Stimulated activated naive CD4-positive, alpha-beta T cell (primary cell): Measurements from ENCODE around the gene MAP3K20.
"Not testable (repeated sequence)": the region's sequence is repeated elsewhere in the genome, so short reads cannot be mapped to it uniquely, and the experiment has no call there.

Source experiments
- DNase-seq, 6 experiments: peaks; one replicate each; lab custom pipeline; 2025; lab: John Stamatoyannopoulos, UW

MAP3K20 gene

DNA sequence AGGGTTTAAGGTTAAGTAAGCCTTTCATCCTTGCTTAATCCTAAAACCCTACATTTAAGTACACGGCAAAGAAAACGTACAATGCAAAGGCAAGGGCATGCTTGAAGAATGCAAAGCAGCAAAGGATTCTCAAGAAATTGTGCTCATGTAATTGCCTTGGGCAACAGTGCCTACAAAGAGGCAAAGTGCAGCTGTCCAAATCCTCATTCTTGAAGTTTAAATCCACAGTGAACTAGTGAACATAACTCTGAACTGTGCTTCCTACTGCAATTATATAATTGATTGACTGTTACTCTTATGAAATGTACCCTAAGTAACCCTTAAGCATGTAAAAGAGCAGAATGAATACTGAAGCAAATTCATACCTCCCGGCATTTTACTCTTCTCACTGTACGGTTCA lies 85.4 kb downstream of the MAP3K20 start:
- DNase-seq: no peak

DNA sequence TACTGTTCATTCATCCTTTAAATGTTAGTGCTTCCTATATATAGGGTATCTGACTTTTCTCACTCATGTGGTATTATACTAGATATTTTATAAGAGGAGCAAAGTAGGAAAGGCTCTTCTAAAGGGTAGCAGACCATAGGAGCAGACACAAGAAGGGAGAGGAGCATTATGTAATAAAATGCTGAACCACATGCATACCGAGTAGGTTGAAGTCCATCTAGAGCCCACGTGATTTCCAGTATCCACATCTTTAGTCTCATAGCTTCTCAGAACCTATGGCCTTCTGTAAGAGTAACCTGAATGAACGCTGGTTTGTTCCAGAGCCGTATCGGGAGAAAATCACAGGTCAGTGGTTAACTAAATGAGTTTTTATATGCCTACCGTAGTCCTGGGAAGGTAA lies 85.9 kb downstream of the MAP3K20 start:
- DNase-seq: no peak

DNA sequence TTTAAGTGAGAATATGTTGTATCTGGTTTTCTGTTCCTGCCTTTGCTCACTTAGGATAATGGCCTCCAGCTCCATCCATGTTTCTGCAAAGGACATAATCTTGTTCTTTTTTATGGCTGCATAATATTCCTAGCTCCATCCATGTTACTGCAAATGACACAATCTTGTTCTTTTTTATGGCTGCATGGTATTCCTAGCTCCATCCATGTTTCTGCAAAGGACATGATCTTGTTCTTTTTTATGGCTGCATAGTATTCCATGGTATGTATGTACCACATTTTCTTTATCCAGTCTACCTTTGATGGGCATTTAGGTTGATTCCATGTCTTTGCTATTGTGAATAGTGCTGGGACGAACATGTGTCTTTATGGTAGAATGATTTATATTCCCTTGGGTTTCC lies 87.7 kb downstream of the MAP3K20 start:
- not testable (repeated sequence) for DNase-seq

DNA sequence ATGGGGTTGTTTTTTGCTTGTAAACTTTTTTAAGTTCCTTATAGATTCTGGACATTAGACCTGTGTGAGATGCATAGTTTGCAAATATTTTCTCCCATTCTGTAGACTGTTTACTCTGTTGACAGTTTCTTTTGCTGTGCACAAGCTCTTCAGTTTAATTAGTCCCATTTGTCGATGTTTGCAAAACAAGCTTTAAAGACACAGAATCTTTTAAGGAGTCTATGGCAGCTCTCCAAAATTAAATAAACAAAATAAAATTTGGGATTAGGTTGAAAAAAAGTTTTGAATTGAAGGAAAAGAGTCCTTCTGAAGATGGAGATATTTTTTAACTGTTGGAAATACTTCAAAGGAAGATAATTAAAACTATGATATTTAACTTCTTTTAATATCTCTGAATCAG lies 88.8 kb downstream of the MAP3K20 start:
- no peak for DNase-seq

DNA sequence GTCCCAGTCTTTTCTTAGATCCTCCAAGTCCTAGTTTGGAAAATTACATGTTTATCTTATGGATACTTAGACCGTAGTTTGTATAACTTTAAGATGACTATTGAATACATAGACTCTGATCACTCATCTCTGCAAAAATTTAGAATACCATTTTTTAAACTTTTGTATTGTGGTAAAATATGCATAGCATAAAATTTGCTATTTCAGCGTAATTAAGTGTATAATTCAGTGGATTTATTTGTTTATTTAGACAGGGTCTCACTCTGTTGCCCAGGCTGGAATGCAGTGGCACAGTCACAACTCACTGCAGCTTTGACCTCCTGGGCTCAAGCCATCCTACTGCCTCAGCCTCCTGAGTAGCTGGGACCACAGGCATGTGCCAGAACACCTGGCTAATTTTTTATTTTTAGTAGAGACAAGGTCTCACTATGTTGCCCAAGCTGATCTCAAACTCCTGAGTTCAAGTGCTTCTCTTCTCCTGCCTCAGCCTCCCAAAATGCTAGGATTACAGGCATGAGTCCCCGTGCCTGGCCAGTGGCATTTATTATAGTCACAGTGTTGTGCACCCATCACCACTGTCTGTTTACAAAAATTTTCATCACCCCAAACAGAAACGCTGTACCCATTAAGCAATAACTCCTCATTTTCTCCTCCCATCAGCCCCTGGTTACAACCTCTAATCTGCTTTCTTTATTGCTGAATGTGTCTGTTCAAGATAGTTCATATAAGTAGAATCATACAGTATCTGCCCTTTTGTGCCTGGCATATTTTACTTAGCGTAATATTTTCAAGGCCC lies 90.0 kb downstream of the MAP3K20 start:
- DNase-seq: no peak

DNA sequence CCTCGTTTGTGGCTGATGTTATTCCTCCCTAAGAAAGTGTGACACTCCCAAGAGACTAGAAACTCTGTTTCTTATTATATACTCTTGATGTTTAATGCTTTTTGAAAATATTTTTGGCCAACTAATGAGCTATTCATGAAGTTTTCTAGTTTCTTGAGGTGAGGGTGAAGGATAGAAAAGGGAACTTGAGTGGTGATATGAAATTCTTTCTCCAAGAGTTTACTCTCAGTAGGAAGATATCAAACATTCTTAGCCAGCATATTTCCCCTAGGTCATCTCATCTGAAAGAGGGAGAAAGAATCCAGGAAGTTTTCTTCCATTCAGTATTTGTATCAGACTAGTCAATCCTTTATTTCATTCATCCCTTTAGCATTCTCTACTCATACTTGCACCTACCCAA lies 95.7 kb downstream of the MAP3K20 start:
- no peak for DNase-seq

DNA sequence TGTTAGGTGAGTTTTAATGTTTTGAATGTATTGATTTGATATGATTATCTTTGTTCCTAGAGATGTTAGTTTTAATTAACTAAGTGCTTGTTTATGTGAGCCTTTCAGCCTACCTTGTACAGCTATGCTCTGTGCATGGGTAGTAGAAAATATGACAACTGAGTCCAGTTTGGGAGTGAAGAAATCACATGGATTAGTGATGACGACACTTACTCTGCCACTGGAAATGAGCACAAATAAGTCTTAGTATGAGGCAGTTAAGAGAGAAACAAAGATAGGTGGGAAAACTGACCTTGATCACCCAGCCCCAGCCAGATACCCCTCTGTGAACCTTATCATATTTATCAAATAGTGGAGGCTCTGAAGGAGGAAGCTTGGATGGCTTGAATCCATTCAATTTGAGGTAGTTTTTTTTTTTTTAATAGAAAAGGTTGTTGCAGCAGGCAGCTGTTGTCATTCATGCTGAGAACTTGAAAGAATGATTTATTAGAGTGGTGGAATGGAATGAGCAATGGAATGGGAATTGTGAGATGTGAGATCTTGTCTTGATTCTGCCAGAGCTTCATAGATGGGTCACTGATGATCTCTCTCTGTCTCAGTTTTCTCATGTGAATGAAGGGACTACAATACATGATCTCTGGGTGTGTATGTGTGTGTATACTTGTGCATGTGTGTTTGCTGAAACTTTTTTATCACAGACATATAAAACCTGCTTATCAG lies 96.4 kb downstream of the MAP3K20 start:
- DNase-seq: no peak

DNA sequence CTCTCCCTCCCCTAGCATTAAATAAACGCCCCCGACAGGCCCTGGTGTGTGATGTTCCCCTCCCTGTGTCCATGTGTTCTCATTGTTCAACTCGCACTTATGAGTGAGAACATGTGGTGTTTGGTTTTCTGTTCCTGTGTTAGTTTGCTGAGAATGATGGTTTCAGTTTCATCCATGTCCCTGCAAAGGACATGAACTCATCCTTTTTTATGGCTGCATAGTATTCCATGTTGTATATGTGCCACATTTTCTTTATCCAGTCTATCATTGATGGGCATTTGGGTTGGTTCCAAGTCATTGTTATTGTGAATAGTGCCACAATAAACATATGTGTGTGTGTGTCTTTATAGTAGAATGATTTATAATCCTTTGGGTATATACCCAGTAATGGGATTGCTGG lies 98.7 kb downstream of the MAP3K20 start:
- not testable (repeated sequence) for DNase-seq

DNA sequence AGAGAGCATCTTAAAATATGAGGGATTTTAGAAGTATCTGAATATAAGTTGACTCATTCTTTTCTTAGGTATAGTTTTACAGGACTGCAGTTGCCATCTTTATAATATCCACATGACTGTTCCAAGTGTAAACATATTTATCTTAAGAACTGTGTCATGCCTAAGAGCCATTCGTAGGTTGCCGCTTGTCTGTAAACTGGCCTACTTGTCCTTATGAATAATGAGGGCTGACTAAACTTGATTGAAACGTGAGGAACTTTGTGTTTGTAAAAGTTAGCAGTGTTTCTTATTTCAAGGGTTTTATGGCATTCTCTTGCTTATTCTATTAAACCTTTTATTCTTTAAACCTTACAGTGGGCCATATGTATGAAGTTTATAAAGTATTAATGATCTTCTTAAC lies 99.6 kb downstream of the MAP3K20 start:
- no peak for DNase-seq

DNA sequence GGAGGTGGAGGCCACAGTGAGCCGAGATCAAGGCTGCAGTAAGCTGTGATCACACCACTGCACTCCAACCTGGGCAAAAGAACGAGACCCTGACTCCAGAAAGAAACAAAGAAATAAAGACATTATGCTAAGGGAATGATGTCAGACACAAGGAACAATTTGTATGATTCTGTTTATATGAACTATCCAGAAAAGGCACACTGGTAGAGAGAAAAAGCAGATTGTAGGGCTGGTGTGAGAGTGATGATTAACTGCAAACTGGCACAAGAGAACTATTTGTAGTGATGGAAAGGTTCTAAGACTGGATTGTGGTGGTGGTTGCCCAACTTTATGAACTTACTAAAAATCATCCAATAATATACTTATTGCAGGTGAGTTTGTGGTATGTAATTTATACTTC lies 106.3 kb downstream of the MAP3K20 start:
- no peak for DNase-seq

DNA sequence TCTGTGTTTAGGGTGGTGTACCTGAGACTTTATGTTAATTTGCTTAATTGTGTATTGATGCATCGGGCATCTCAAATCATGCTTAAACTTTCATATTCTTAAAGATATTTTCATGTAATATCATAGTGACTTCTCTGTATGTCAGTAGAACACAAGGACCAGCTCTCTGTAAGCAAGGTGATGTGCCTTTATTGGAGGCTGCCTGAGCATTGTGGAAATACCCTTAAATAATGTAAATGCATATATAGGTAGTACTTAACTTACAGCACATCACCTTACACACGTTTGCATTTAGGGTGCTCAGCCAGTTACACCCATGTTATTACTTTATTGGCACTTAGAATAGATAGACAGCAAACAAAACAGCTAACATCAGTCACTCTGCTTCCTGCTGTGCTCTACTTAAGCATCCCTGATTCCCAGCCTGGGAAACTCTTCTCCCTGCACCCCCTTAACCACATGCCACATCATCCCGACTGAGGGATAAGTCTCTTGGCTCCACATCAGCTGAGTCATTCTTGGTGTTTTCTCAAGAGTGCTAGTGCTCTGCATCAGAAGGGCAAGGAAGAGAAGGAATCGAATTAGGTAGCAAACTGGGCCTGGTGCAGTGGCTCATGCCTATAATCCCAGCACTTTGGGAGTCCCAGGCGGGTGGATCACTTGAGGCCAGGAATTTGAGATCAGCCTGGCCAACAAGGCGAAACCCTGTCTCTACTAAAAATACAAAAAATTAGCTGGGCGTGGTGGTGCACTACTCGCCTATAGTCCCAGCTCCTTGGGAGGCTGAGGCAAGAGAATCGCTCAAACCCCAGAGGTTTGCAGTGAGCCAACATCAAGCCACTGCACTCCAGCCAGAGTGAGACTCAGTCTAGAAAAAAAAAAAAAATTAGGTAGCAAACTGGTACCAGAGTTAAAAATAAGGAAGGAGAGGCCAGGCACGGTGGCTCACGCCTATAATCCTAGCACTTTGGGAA lies 108.7 kb downstream of the MAP3K20 start:
- no peak for DNase-seq

DNA sequence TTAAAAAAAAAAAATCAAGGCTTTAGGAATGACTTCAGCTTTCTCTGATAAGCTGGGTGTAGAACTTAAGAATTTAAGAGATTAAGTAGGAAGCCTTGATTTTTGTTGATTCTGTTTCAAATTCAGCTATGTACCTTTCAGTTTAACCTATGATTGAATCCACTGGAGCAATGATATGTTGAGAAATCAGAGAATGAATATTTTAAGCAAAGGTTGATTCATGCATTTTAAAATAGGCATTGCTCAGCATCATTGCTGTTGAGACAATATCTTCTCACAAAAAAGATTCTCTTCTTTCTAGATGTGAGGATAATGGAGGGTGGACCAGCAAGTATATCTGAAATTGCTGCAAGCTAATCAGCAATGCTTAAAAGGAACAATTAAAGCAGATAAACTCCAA lies 109.8 kb downstream of the MAP3K20 start:
- DNase-seq: no peak

DNA sequence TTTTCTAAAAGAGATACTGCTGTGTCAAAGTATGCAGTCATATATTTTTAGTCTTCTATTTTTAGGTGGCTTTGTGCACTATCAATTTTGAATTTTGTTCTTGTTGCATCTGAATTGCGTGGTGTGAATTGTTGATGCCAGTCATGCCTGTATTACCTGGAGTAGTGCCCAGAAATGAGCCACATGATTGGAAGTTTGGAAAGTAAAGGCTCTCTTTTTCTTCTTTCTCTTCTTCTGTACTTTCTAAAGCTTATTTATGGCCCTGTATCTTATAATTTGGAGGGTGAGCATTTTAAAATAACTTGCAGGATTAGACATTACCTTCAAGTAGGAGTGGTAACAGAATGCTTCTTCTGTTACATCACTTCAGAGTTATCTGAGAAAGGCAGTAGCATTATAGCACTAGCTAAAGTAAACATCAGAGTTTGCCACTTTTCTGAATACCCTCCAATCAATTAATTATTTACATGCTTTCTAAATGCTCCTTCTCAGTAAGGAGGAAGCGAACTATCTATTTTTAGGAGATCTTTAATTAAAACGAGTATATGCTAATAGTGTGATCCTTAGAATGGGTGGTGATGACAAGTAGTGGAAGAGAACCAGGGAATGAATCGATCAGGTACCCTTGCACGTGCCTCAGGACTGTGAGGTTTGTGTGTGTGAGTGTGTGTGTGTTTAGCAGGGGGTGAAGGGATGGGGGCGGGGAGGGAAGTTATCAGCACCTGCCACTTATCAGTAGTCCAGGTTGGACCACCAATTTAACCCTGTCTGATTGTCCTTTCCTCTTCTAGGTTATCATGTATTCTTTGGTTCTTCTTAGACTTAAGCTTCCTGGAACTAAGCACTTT lies 112.5 kb downstream of the MAP3K20 start:
- DNase-seq: no peak

DNA sequence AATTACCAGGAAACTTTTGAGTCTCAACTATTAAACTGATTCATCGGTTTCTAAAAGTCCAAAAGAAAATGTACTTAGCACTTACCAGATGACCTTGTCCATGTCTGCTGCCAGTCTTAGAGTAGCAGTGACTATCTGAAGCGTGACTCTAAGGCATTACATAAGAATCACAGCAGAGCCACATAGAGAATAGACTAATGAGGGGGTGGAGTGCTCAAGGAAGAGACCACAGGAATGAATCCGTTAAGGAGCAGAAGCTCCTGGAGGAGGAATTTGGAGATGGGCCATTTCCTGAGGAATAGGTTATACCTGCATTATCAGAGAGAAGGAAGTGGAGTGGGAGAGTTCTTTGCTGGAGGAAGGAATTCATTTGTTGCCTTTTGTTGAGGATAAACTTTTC lies 116.0 kb downstream of the MAP3K20 start:
- DNase-seq: no peak

DNA sequence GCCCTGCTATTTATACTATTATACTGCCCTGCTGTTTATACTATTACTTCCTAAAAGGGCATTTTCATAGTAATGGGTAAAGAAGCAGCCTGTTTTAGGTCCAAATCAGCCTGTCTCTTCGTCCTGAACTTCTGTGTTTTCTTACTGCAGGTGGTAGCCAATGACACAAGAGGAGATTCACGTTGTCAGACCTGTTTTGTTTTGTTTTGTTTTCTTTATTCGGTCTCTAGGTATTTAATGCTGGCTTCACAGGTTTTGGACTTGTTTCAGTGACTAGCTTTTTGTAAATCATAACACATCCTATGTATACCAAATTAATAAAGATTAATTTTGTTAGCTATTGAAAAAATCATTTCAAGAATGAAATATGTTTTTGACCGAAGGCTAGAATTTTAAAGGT lies 116.4 kb downstream of the MAP3K20 start:
- no peak for DNase-seq

DNA sequence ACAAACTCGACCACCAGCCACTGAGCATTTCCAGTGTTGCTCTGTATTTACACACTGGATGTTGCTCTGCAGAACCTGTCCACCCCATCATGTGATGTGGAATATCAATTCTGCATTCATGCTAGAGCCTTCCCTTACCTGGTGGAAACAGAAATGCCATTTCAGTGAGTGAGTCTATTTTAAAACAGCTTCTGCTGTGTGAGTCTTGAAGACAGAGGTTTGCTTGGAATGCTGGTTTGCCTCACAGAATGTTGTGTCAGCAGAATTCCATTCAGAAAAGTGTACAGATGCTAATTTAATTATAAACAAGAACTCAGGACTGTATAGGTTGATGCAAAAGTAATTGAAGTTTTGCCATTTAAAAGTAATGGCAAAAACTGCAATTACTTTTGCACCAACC lies 118.3 kb downstream of the MAP3K20 start:
- no peak for DNase-seq

DNA sequence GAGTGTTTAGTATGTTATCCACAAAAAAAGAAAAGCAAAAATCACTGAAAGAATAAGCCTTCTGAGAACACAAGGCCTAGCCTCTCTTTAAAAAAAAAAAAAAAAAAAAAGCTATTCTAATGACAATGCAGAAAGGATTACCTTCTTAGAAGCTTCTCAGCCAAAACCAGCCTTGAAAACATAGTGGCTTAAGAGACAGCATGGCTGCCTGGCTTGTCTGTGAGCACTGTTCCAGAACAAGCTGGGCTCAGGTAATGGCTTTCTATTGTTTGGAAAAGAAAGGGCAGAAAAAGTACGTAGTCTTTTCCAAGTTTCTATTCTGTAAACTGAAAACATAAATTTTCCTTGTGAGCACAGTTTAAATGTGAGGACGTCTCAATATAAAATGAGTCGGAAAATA lies 119.5 kb downstream of the MAP3K20 start:
- no peak for DNase-seq

DNA sequence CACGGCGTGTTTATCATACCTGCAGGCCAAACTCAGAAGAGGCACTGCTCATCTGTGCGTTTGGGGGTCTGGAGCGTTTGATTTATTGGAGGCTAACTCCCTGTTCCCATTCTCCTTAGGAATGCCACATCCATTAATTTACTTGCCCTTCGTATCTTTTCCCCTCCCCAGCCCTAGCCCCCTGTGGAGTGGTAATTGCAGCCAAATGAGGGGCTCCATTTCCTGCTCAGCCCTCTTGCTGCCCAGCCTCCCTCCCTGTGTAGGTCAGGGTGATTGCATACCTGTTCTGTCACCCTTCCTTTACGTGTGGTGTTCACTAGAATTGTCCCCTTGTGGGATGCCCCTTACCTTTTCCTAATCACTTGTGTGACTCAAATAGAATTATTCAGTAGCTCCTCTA lies 120.4 kb downstream of the MAP3K20 start:
- DNase-seq: no peak

DNA sequence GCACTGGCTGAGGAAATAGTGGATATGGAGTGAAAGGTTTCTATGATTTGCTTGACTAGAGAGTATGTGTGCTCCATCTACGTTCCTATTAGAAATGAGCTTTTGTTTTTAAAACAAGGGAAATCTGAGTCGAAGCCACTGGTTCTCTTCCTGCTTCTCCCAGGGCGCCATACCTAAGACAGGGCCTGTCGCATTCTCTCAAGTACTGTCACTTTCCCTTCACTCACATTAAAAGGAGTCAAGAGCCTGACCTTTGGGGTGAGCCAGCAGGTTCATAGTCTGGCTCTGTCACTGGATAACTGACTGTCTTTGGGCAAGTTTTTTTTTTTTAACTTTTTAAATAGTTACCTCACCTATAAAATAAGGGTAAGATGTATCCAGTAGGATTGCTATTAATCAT lies 121.0 kb downstream of the MAP3K20 start:
- no peak for DNase-seq

DNA sequence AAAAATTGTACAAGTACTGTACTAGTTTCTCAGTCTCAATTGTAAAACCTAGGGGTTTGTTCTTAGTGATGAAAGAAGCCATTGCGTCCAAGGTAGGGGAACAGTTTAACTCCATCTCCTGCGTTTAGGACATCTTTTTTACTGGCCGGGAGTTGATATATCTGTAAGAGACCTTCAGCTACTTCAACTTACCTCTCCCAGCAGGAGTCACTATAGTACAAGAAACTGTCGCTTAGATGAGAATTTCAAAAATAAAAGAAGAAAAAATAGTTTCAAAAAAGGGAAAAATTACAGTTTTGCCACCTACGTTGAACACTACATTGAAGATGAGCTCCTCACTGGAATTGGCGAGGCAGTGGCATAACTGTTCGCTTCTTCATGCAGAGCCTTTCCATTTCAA lies 122.7 kb downstream of the MAP3K20 start:
- no peak for DNase-seq

DNA sequence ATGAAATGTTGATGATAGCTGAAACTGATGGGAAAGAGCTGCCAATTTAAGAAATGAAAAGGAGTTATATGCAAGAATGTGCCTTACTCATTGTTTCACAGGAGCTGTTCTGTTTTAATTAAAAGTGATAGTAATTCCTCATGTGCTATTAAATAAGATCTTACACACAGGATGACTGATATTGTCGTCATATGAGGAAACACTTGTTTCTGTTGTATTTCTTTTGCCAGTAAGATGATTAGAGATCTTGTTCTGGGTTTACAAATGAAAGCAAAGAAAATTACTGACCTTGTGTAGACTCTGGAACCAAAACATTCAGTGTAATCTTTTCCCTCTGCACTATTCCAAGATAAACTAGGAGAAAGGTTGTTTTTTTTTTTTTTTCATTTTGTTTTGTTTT lies 123.6 kb downstream of the MAP3K20 start:
- DNase-seq: no peak

DNA sequence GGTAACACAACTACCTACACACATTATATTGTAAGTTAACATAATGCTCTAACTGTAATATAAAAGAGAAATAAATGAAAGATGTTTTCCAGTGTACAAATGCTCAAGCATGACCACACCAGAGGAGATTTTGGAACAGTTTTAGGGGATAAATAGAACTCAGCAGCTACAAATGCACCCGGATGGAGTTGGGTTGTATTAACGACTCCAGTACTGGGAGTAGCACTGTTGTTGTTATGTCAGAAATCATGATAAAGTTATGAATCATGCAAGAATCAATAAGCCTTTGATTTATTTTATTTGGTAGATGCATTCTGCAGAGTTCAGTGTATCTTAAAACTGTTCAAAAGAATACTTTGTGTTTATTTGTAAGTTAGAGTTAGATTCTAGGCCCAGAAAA lies 126.9 kb downstream of the MAP3K20 start:
- DNase-seq: no peak
